ENCODE results near the gene CGB7. TPM values are rescaled to one million over a fixed set of nuclear protein-coding genes. Genes with fewer than 3 reads are reported as not detected.

Gene CGB7
- total and polyA plus RNA-seq, 2 of the 13 experiments (the other 11 are each of a cell fraction or from before 2014, with no cell fraction given): 0.07 TPM; not detected in 1

DNA sequence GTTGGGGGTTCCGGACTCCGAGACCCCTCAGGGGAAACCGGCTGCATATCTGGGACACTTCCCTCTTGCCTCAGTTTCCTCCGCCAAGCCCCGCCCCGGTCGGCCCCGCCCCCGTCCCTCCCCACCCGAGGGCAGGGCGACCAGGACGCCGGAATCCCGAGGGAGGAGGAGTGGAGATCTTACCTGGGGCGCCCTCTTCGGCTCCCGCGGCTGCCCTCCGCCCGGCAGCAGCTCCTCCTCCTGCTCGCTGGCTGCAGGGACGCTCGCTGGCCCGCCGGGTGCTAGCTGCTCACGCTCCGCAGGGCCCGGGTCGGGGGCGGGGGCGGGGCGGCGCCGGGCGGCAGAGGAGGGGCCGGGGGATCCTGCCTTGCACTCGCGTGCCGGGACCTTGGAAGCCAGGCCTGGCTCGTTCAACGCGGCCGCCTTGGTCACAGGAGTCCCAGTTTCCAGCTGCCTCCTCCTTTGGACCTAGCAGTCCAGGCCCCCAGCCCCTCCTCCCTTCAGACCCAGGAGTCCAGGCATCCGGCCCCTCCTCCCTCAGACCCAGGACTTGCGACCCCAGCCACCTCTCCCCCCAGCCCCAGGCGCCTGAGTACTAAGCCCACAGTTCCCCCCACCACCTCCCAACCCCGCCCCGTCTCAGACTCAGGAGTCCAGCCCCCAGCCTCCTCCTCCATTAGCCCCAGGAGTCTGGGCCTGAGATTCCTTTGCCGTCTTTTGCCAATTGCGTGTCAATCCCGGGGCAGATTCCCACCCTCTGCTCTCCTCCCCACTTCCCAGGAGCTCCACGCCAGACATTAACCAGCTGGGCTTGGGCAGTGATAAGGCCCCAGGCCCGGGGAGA, 7.4 kb upstream of the CGB7 start, which contains the start of gene NTF4 (continued):
- no peak for TF ChIP-seq ARID2 (CRISPR knock-in tag; IDR thresholded peaks at IDR 0.05; ENCODE audit: borderline replicate concordance)
- TF ChIP-seq ZFAT (CRISPR knock-in tag; conservative IDR thresholded peaks at IDR 0.05): no peak
- TF ChIP-seq KDM3A (CRISPR knock-in tag; IDR thresholded peaks at IDR 0.05; ENCODE audit: low read depth): no peak

DNA sequence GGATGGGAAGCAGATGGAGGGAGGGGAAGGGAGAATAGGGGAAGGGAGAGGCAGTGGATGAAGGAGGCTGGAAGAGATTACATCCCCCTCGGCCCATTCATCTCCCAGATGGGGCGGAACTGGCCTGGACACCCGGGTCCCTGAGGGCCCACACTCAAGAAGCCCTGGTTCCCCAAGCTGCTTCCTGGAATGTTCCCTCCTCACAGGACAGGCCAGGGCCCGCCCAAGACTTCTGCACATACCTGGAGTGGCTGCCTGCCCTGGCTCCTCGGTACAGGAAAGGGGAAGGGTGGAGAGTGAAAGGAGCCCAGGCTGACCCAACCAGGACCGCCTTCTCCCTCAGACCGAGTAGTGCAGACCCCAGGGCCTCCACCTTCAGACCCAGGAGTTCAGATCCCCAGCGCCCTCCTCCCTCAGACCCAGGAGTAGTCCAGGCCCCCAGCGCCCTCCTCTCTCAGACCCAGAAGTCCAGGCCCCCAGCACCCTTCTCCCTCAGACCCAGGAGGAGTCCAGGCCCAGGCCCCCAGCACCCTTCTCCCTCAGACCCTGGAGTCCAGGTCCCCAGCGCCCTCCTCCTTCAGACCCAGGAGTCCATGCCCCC, 6.6 kb upstream of the CGB7 start:
- no peak overlapping the region for H2AFZ ChIP-seq (ENCODE audit: low read length)
- H3K27me3 ChIP-seq (ENCODE audit: control insufficient read depth in 1 of 2, insufficient read depth in 2 of 2, low read length in 2 of 2): peaks cover 4 to 49% of the 10 kb centered on the region in 2 experiments; a peak in 4 of 5 replicates
- H3K27ac ChIP-seq (ENCODE audit: extremely low read length, insufficient read depth, low read length): no peak overlapping the region
- no TSS peak for BruUV-seq (replicated peaks)
- no peaks in the 10 kb centered on the region for H4K20me1 ChIP-seq (ENCODE audit: insufficient read depth, low read length)
- H3K36me3 ChIP-seq (replicated peaks in 1 of 2; ENCODE audit: control insufficient read depth in 1 of 2, insufficient read depth in 2 of 2, low read length in 2 of 2): no peaks in the 10 kb centered on the region
- no peak for DNase-seq (ENCODE audit: low spot score)
- FAIRE-seq: no peak
- intact Hi-C loops (cut with micrococcal nuclease; ENCODE audit: unreplicated experiment): no loop called here
- no peaks in the 10 kb centered on the region for H3K9me3 ChIP-seq (ENCODE audit: low read length)
- POLR2A ChIA-PET: interaction anchor here (1.0 kb wide), 1 partner anchor 8 kb away, joined by 3 read pairs; no protein-coding TSS in a partner anchor
- peak overlapping the region in 1 of 3 experiments; percentile 28; a peak in 1 of 6 replicates for H3K4me3 ChIP-seq (replicated peaks in 1 of 3; ENCODE audit: insufficient read depth in 1 of 3, low read depth in 2 of 3, low read length in 3 of 3)
- H3K4me1 ChIP-seq (ENCODE audit: insufficient read depth, low read length): peaks cover 8% of the 10 kb centered on the region; the same call in 1 of the 2 replicates
- 24% methylated on average over 5 of the region's 10 CpGs for WGBS (ENCODE audit: low lambda C conversion rate)
- H3K9ac ChIP-seq (ENCODE audit: insufficient read depth, low read depth, low read length): no peak overlapping the region
- H3K4me2 ChIP-seq (ENCODE audit: low read depth, low read length): peak overlapping the region; percentile 39; the same call in 1 of the 2 replicates
- H3K79me2 ChIP-seq (ENCODE audit: insufficient read depth, low read length): no peaks in the 10 kb centered on the region
- TF ChIP-seq, protein P1, sequence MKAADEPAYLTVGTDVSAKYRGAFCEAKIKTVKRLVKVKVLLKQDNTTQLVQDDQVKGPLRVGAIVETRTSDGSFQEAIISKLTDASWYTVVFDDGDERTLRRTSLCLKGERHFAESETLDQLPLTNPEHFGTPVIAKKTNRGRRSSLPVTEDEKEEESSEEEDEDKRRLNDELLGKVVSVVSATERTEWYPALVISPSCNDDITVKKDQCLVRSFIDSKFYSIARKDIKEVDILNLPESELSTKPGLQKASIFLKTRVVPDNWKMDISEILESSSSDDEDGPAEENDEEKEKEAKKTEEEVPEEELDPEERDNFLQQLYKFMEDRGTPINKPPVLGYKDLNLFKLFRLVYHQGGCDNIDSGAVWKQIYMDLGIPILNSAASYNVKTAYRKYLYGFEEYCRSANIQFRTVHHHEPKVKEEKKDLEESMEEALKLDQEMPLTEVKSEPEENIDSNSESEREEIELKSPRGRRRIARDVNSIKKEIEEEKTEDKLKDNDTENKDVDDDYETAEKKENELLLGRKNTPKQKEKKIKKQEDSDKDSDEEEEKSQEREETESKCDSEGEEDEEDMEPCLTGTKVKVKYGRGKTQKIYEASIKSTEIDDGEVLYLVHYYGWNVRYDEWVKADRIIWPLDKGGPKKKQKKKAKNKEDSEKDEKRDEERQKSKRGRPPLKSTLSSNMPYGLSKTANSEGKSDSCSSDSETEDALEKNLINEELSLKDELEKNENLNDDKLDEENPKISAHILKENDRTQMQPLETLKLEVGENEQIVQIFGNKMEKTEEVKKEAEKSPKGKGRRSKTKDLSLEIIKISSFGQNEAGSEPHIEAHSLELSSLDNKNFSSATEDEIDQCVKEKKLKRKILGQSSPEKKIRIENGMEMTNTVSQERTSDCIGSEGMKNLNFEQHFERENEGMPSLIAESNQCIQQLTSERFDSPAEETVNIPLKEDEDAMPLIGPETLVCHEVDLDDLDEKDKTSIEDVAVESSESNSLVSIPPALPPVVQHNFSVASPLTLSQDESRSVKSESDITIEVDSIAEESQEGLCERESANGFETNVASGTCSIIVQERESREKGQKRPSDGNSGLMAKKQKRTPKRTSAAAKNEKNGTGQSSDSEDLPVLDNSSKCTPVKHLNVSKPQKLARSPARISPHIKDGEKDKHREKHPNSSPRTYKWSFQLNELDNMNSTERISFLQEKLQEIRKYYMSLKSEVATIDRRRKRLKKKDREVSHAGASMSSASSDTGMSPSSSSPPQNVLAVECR (CRISPR knock-in tag; IDR thresholded peaks at IDR 0.05; ENCODE audit: borderline replicate concordance): no peak
- peak; percentile 64; the same call in 1 of the 2 replicates for TF ChIP-seq ZSCAN22 (CRISPR knock-in tag; IDR thresholded peaks at IDR 0.05)
- peak; percentile 5 for TF ChIP-seq HNRNPLL (IDR thresholded peaks at IDR 0.05; ENCODE audit: low read depth, low read length, poor library complexity, severe bottlenecking)
- CTCF ChIA-PET (ENCODE audit: low intra/inter-chr PET ratio, low total read pairs): no interaction called here
- peak; percentile 17; the same call in 1 of the 3 replicates for ATAC-seq
- in situ Hi-C loops (cut with HindIII; ENCODE audit: extremely low pct_ligation_motif_present, low pct_unique_long_range_greater_than_20kb): no loop called here
